ENCODE results near the gene RABEP2. TPM values are rescaled to one million over a fixed set of nuclear protein-coding genes. Genes with fewer than 3 reads are reported as not detected.

Gene RABEP2
- total and polyA plus RNA-seq, 2 experiments from 2014 or later: 11.8 to 27.2 TPM

DNA sequence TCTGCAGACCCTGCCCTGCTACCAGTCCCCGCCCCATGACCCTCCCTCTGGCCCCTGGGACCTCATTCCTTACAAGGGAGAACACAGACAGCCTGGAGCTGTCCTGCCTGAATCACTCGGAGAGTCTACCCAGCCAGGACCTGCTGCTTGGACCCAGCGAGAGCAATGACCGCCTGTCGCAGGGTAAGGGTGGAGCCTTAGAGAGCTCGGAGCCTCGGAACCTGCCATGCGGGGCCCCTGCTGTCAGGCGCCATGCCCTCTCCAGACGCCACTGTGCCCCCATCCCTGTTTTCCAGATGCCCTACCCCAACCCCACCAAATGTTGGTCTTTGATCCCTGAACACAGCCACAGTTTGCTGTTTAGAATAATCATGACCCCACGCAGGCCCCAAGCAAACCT, 55.8 kb downstream of the RABEP2 start:
- no peak overlapping the region for H3K4me2 ChIP-seq
- Mint-ChIP-seq H3K36me3 (ENCODE audit: low read depth) (peaks cover 41% of the 10 kb centered on the region), H3K9me3 (no peaks in the 10 kb centered on the region), H3K27me3 (ENCODE audit: insufficient read depth, low read depth, poor library complexity) (peaks cover 6% of the 10 kb centered on the region), H3K27ac (no peak overlapping the region), H3K4me1 (peaks cover 13% of the 10 kb centered on the region), H3K4me3 (no peak overlapping the region)
- peaks cover 14% of the 10 kb centered on the region; the same call in 1 of the 2 replicates for H3K4me1 ChIP-seq (ENCODE audit: insufficient read depth)
- H3K9me2 ChIP-seq (ENCODE audit: insufficient read depth): no peaks in the 10 kb centered on the region
- H3K27ac ChIP-seq (ENCODE audit: low read depth): no peak overlapping the region
- TF ChIP-seq CREB1 (CRISPR knock-in tag; IDR thresholded peaks at IDR 0.05; ENCODE audit: low read depth) (no peak), ZNF114 (CRISPR knock-in tag; IDR thresholded peaks at IDR 0.05) (no peak), EZH2 (IDR thresholded peaks at IDR 0.05; ENCODE audit: low read depth, unreplicated experiment) (no peak), STAT1 (IDR thresholded peaks at IDR 0.05; ENCODE audit: unreplicated experiment) (no peak), ZNF331 (CRISPR knock-in tag; IDR thresholded peaks at IDR 0.05; ENCODE audit: low read depth) (no peak), EZH2phosphoT487 (IDR thresholded peaks at IDR 0.05; ENCODE audit: unreplicated experiment) (no peak), JUNB (IDR thresholded peaks at IDR 0.05; ENCODE audit: unreplicated experiment) (no peak), NANOG (IDR thresholded peaks at IDR 0.05; ENCODE audit: borderline replicate concordance) (no peak), POLR2AphosphoS5 (IDR thresholded peaks at IDR 0.05; ENCODE audit: low read depth) (no peak)
- TF ChIP-seq, protein P1, sequence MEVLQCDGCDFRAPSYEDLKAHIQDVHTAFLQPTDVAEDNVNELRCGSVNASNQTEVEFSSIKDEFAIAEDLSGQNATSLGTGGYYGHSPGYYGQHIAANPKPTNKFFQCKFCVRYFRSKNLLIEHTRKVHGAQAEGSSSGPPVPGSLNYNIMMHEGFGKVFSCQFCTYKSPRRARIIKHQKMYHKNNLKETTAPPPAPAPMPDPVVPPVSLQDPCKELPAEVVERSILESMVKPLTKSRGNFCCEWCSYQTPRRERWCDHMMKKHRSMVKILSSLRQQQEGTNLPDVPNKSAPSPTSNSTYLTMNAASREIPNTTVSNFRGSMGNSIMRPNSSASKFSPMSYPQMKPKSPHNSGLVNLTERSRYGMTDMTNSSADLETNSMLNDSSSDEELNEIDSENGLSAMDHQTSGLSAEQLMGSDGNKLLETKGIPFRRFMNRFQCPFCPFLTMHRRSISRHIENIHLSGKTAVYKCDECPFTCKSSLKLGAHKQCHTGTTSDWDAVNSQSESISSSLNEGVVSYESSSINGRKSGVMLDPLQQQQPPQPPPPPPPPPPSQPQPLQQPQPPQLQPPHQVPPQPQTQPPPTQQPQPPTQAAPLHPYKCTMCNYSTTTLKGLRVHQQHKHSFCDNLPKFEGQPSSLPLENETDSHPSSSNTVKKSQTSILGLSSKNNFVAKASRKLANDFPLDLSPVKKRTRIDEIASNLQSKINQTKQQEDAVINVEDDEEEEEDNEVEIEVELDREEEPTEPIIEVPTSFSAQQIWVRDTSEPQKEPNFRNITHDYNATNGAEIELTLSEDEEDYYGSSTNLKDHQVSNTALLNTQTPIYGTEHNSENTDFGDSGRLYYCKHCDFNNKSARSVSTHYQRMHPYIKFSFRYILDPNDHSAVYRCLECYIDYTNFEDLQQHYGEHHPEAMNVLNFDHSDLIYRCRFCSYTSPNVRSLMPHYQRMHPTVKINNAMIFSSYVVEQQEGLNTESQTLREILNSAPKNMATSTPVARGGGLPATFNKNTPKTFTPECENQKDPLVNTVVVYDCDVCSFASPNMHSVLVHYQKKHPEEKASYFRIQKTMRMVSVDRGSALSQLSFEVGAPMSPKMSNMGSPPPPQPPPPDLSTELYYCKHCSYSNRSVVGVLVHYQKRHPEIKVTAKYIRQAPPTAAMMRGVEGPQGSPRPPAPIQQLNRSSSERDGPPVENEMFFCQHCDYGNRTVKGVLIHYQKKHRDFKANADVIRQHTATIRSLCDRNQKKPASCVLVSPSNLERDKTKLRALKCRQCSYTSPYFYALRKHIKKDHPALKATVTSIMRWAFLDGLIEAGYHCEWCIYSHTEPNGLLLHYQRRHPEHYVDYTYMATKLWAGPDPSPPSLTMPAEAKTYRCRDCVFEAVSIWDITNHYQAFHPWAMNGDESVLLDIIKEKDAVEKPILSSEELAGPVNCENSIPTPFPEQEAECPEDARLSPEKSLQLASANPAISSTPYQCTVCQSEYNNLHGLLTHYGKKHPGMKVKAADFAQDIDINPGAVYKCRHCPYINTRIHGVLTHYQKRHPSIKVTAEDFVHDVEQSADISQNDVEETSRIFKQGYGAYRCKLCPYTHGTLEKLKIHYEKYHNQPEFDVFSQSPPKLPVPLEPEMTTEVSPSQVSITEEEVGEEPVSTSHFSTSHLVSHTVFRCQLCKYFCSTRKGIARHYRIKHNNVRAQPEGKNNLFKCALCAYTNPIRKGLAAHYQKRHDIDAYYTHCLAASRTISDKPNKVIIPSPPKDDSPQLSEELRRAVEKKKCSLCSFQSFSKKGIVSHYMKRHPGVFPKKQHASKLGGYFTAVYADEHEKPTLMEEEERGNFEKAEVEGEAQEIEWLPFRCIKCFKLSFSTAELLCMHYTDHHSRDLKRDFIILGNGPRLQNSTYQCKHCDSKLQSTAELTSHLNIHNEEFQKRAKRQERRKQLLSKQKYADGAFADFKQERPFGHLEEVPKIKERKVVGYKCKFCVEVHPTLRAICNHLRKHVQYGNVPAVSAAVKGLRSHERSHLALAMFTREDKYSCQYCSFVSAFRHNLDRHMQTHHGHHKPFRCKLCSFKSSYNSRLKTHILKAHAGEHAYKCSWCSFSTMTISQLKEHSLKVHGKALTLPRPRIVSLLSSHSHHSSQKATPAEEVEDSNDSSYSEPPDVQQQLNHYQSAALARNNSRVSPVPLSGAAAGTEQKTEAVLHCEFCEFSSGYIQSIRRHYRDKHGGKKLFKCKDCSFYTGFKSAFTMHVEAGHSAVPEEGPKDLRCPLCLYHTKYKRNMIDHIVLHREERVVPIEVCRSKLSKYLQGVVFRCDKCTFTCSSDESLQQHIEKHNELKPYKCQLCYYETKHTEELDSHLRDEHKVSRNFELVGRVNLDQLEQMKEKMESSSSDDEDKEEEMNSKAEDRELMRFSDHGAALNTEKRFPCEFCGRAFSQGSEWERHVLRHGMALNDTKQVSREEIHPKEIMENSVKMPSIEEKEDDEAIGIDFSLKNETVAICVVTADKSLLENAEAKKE (CRISPR knock-in tag; IDR thresholded peaks at IDR 0.05): no peak
- TF ChIP-seq, protein P2, sequence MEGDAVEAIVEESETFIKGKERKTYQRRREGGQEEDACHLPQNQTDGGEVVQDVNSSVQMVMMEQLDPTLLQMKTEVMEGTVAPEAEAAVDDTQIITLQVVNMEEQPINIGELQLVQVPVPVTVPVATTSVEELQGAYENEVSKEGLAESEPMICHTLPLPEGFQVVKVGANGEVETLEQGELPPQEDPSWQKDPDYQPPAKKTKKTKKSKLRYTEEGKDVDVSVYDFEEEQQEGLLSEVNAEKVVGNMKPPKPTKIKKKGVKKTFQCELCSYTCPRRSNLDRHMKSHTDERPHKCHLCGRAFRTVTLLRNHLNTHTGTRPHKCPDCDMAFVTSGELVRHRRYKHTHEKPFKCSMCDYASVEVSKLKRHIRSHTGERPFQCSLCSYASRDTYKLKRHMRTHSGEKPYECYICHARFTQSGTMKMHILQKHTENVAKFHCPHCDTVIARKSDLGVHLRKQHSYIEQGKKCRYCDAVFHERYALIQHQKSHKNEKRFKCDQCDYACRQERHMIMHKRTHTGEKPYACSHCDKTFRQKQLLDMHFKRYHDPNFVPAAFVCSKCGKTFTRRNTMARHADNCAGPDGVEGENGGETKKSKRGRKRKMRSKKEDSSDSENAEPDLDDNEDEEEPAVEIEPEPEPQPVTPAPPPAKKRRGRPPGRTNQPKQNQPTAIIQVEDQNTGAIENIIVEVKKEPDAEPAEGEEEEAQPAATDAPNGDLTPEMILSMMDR (conservative IDR thresholded peaks at IDR 0.05; ENCODE audit: low read depth in 2 of 2): no peak
- TF ChIP-seq, protein P3, sequence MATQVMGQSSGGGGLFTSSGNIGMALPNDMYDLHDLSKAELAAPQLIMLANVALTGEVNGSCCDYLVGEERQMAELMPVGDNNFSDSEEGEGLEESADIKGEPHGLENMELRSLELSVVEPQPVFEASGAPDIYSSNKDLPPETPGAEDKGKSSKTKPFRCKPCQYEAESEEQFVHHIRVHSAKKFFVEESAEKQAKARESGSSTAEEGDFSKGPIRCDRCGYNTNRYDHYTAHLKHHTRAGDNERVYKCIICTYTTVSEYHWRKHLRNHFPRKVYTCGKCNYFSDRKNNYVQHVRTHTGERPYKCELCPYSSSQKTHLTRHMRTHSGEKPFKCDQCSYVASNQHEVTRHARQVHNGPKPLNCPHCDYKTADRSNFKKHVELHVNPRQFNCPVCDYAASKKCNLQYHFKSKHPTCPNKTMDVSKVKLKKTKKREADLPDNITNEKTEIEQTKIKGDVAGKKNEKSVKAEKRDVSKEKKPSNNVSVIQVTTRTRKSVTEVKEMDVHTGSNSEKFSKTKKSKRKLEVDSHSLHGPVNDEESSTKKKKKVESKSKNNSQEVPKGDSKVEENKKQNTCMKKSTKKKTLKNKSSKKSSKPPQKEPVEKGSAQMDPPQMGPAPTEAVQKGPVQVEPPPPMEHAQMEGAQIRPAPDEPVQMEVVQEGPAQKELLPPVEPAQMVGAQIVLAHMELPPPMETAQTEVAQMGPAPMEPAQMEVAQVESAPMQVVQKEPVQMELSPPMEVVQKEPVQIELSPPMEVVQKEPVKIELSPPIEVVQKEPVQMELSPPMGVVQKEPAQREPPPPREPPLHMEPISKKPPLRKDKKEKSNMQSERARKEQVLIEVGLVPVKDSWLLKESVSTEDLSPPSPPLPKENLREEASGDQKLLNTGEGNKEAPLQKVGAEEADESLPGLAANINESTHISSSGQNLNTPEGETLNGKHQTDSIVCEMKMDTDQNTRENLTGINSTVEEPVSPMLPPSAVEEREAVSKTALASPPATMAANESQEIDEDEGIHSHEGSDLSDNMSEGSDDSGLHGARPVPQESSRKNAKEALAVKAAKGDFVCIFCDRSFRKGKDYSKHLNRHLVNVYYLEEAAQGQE (IDR thresholded peaks at IDR 0.05; ENCODE audit: unreplicated experiment): no peak
- TF ChIP-seq, protein P4, sequence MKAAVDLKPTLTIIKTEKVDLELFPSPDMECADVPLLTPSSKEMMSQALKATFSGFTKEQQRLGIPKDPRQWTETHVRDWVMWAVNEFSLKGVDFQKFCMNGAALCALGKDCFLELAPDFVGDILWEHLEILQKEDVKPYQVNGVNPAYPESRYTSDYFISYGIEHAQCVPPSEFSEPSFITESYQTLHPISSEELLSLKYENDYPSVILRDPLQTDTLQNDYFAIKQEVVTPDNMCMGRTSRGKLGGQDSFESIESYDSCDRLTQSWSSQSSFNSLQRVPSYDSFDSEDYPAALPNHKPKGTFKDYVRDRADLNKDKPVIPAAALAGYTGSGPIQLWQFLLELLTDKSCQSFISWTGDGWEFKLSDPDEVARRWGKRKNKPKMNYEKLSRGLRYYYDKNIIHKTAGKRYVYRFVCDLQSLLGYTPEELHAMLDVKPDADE (IDR thresholded peaks at IDR 0.05): no peak
- peaks cover 10% of the 10 kb centered on the region for H4K20me1 ChIP-seq (replicated peaks; ENCODE audit: insufficient read depth)
- no peak overlapping the region for H2AFZ ChIP-seq
- no peak overlapping the region for H3K4me3 ChIP-seq
- no peak for DNase-seq (ENCODE audit: low spot score)
- no peaks in the 10 kb centered on the region for H3K27me3 ChIP-seq (ENCODE audit: insufficient read depth)
- no peak for ATAC-seq
- H3K79me2 ChIP-seq (replicated peaks; ENCODE audit: insufficient read depth): peaks cover 14% of the 10 kb centered on the region
- H3K36me3 ChIP-seq (ENCODE audit: insufficient read depth): peaks cover 4% of the 10 kb centered on the region
- no peaks in the 10 kb centered on the region for H3F3A ChIP-seq (replicated peaks; ENCODE audit: low read depth)
